GM12872 (cell line): ENCODE data around the gene CDK5RAP3.

Source experiments
- CTCF ChIP-seq: IDR thresholded peaks from 3 replicates; pipeline ENCODE4 v1.5.1; 2011; ENCODE audit warnings: low read depth, mild to moderate bottlenecking, low read length, moderate library complexity; ENCODE audit not compliant: insufficient read depth

The CDK5RAP3 gene

GRCh38 chr17:47959825-47960655, 10.9 kb upstream of the CDK5RAP3 start:
- no peak for TF ChIP-seq CTCF

- no peak for TF ChIP-seq CTCF
Measured at GRCh38 chr17:47961406-47961805, 9.5 kb upstream of the CDK5RAP3 start.

- no peak for TF ChIP-seq CTCF
Measured at GRCh38 chr17:47962901-47963300, 8.0 kb upstream of the CDK5RAP3 start.

GRCh38 chr17:47964856-47965255, 6.1 kb upstream of the CDK5RAP3 start:
- TF ChIP-seq CTCF, result no peak

GRCh38 chr17:47966079-47966519, 4.8 kb upstream of the CDK5RAP3 start:
- TF ChIP-seq CTCF, result no peak

GRCh38 chr17:47967607-47968252, 3.2 kb upstream of the CDK5RAP3 start:
- no peak for TF ChIP-seq CTCF

- TF ChIP-seq CTCF, result no peak
Measured at GRCh38 chr17:47968836-47969235, 2.1 kb upstream of the CDK5RAP3 start.
